ENCODE results near the gene ZNF679.

DNA sequence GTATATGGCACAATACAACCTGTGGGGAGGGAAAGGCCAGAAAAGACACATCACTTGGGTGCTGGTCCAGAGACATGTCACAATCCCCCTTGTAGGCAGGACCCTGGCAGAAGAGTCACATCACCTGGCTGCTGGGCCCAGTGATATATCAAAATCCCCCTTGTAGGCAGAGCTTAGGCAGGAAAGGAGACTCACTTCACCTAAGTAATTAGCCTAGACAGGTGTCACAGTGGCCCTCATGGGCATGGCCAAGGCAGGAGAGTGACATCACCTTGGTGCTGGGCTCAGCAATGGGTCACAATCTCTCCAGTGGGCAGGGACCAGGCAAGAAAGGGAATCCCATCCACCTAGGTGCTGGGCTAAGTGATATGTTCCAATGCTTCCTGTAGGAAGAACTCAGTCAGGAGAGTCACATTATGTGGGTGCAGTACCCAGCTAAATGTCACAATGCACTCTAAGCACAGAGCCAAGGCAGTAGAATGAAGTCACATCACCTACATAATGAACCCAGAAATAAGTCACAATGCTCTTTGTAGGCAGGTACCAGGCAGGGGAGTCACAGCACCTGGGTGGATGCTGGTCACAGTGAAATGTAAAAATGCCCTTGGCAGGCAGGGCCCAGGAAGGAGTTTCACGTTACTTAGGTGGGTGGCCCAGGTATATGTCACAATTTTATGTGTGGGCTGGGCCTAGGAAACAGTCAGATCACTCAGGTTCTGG lies 66.6 kb downstream of the ZNF679 start:
- TF ChIP-seq, protein P1, sequence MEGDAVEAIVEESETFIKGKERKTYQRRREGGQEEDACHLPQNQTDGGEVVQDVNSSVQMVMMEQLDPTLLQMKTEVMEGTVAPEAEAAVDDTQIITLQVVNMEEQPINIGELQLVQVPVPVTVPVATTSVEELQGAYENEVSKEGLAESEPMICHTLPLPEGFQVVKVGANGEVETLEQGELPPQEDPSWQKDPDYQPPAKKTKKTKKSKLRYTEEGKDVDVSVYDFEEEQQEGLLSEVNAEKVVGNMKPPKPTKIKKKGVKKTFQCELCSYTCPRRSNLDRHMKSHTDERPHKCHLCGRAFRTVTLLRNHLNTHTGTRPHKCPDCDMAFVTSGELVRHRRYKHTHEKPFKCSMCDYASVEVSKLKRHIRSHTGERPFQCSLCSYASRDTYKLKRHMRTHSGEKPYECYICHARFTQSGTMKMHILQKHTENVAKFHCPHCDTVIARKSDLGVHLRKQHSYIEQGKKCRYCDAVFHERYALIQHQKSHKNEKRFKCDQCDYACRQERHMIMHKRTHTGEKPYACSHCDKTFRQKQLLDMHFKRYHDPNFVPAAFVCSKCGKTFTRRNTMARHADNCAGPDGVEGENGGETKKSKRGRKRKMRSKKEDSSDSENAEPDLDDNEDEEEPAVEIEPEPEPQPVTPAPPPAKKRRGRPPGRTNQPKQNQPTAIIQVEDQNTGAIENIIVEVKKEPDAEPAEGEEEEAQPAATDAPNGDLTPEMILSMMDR (IDR thresholded peaks at IDR 0.05; ENCODE audit: insufficient read depth, low read depth, low read length) = no peak
- no peak for TF ChIP-seq EZH2 (IDR thresholded peaks at IDR 0.05; ENCODE audit: insufficient read depth, low read length)
